Cardiac septum (tissue), 1 donor: ENCODE data around the gene C1orf174. TPM values are rescaled to one million over a fixed set of nuclear protein-coding genes. Genes with fewer than 3 reads are reported as not detected.

ENCODE experiments used
- DNase-seq: peaks from one replicate; pipeline ENCODE4 v3.0.0-alpha.2; 2020; ENCODE audit warnings: low spot score
- intact Hi-C: fragments of 100-400 bp; cut with DNase I; formaldehyde crosslinking; loops from one replicate; pipeline ENCODE4 v1.14.0; 2022
- total RNA-seq: library from RNA; stranded (reverse); fragmentation: NEBNext Ultra II Directional; extraction: Animal tissue kit (Norgen Biotek cat#: 25700); gene quantifications from one replicate; pipeline ENCODE4 v1.2.1, GENCODE V29; 2021
- donor health status: DM: no; HTN: no; CAD: no.

C1orf174 gene
- total RNA-seq, 1 donor from 2014 or later, result 11.5 TPM

DNA sequence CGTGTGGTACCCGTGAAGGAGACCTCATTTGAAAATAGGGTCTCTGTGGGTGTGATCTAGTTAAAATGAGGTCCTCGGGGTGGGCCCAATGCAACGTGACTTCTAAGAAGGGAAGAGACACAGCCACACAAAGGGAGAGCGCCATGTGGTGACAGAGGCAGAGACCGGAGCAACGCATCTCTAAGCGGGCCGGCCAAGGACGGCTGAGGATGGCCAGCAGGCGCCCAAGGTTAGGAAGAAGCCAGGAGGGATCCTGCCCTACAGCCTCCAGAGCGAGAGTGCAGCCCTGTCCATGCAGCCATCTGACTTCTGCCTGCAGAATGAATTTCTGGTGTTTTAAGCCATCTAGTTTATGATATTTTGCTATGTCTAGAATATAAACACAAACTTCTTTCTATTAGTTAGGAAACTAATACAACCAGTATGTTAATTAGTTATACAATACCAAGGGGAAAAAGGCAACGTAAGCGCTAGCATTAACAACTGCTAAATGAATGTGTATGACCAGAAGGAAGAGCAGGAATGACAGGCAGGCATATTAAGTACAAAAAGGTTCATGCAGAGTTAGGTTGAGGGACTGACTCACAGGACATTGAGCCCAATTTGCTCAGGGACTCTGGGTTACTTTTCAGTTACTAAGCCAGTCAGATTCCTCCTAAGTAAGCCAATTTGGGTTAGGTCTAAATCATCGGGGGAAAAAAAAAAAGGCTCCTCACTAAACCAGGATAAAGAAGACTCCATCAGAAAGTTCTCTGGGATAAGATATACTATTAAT lies 47.2 kb downstream of the C1orf174 start:
- DNase-seq, result no peak
- intact Hi-C loops, result no loop called here

DNA sequence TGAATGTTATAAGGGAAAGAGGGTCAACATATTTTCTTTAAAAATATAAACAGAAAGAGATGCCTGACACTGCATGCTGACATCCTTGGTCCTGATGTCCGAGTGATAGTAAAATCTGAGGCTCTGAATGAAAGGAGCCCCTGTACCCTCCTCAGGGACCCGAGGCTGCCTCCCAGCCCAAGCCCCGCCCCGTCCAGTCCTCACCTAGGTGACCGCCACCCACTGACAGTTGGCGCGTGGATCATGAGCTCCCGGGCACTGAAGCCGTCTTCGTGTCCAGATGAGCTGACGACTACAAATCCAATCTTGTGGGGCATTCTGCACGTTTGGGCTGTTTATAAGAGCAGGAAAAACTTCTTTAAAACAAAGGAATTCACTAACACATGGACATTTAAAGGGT lies 48.0 kb downstream of the C1orf174 start:
- no peak for DNase-seq
- intact Hi-C loops, result no loop called here

DNA sequence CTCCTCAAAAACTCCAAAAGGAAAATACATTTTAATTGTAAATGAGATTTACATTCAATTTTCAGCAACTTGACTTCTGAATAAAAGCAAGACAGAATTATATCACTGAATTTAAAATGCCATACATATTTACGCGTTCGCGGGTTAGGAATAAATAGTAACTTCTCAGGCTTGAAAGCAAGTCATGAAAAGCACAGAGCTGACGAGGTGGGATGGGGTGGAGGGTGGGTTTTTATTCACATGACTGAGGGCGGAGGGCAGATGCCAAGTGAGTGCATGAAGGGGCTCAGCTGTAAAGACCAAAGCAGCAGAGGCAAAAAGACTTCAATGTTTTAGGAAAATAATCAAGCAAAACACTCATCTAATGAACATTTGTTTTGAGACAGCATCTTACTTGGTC lies 48.8 kb downstream of the C1orf174 start:
- intact Hi-C loops, result no loop called here
- DNase-seq, result no peak

DNA sequence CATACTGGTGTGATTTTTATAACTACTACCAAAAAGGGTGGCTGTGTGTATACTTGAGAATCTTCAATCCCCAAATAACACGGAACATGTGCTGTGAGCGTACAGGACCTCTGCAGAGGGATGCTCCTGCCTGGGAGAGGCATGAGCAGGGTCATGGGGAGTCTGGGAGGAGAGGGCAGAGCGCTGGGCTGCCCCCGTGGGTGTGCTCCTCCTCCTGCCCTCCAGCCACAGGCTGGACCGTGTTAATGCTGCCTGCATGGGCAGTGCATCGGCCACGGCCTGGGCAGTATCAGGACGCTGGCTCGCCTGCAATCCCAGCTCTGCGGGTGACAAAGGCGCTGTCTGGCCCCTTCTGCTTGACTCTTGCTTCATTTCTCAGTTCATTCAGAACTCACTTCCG lies 49.2 kb downstream of the C1orf174 start:
- intact Hi-C loops, result no loop called here
- DNase-seq, result no peak

DNA sequence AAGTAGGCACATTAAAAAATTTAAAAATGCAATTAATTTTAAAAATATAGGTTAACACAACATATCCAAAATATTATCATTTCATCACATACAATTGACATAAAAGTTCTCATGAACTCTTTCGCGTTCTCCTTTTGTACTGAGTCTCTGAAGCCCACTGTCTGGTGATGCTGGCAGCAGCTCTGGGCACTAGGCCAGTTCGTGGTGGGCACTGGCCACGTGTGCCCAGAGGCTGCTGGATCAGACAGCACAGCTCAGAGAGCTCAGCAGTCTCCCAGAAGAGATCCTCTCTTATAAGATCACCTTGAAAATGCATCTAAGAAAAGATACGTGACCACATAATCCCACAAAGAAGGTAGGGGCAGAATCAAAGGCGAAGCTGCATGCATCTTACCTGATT lies 53.0 kb downstream of the C1orf174 start:
- intact Hi-C loops, result no loop called here
- no peak for DNase-seq

DNA sequence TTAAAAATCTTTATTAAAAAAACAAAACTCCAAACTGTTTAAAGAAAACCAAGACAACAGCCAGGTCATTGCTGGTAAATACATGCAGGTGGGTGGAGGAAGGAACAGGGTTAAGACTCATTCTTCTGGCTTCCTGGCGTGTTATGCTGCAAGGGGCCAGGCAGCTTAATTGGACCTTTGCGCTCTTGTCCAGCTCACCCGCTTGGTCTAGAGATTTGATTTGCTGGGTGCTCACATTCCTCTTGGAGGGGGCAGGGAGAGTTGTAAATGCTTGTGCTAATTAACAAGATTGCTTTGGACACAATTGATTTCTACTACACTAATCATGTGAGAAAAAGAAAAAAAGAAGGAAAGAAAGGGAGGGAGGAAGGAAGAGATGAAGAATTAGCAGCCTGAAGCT lies 53.5 kb downstream of the C1orf174 start:
- intact Hi-C loops, result no loop called here
- DNase-seq, result no peak

DNA sequence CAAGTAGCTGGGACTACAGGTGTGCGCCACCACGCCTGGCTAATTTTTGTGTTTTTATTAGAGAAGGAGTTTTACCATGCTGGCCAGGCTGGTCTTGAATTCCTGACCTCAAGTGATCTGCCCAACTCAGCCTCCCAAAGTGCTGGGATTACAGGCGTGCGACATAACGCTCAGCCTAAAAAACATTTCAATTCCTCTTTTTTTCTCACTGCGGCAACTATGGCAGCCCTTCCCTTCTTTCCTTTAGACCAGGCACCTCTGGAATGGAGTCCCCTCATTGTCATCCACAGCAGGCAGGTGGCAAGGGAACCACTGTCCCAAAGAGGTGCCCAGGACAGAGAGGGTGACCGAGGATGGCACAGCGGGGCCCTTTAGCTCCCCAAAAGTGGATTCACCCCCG lies 57.2 kb downstream of the C1orf174 start:
- no peak for DNase-seq
- intact Hi-C loops, result no loop called here

DNA sequence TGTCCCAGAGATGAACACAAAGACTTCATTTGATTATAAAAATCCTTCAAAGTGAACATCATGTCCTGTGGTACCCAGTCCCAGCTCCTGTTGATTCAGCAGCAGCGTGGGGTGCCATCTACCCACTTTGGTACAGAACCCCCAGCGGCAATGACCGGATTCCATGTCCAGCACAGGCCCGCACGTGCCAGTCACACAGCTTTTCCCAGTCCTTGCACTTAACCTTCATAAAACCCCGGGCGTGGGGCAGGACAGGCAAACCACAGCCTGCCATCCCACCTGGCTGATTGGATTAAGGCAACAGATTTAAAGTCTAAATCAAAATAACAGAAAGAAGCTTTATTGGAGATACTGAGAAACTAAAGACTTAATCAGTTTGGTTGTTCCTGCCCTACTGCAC lies 58.6 kb downstream of the C1orf174 start:
- intact Hi-C loops, result no loop called here
- no peak for DNase-seq

Other genes with a start within 250 kb of the C1orf174 start
- gene TP73, start 247.8 kb downstream of the C1orf174 start, total RNA-seq, result 0.30 TPM
- gene CCDC27, start 147.8 kb downstream of the C1orf174 start, total RNA-seq, result not detected
- 8.0 TPM for gene SMIM1, start 127.5 kb downstream of the C1orf174 start, total RNA-seq
- gene LRRC47, start 103.8 kb downstream of the C1orf174 start, total RNA-seq, result 63.1 TPM
- gene CEP104, start 43.1 kb downstream of the C1orf174 start, total RNA-seq, result 32.0 TPM
- 2.9 TPM for gene DFFB, start 42.8 kb downstream of the C1orf174 start, total RNA-seq